Transverse colon (tissue), 4 donors: ENCODE results near the gene MANEAL. TPM values are rescaled to one million over a fixed set of nuclear protein-coding genes. Genes with fewer than 3 reads are reported as not detected.
A peak's percentile ranks its signal among the peaks of the same experiment; 100 is the strongest.

Experiments
- DNase-seq: peaks from one replicate; pipeline ENCODE4 v3.0.0-alpha.2; 2019
- H3K27ac ChIP-seq, 4 donors: fragments of 200-600 bp; sonication (generic); 2 replicates each; pipeline ENCODE4 v1.5.1; 2016 to 2018; ENCODE audit warnings: inconsistent platforms in 4 of 4
- H3K27me3 ChIP-seq: fragments of 200-600 bp; sonication (generic); 2 replicates; pipeline ENCODE4 v1.5.1; 2017; ENCODE audit warnings: inconsistent platforms
- H3K36me3 ChIP-seq, 4 donors: fragments of 200-600 bp; sonication (generic); 2 replicates each; pipeline ENCODE4 v1.5.1; 2017 to 2019; ENCODE audit warnings: inconsistent platforms in 4 of 4
- H3K4me1 ChIP-seq, 4 donors: fragments of 200-600 bp; sonication (generic); 2 replicates each; pipeline ENCODE4 v1.5.1; 2017 to 2020; ENCODE audit warnings: inconsistent platforms in 4 of 4
- H3K4me3 ChIP-seq, 4 donors: fragments of 200-600 bp; sonication (generic); 1 replicate in 1 of 4; 2 replicates in 3 of 4; pipeline versions ENCODE4 v1.5.1 to v1.6.1; 2017 to 2019; ENCODE audit warnings: inconsistent platforms in 4 of 4
- H3K9me3 ChIP-seq, 2 donors: fragments of 200-600 bp; sonication (generic); 2 replicates each; pipeline ENCODE4 v1.5.1; 2017 to 2019; ENCODE audit warnings: inconsistent platforms in 2 of 2
- CTCF ChIP-seq, 5 experiments: fragments of 200-600 bp in 3 of 5; fragments of 450-650 bp in 2 of 5; sonication (generic) in 3 of 5; IDR thresholded peaks; 1 replicate in 2 of 5; 2 replicates in 3 of 5; pipeline ENCODE4 v1.5.1; 2016 to 2017; ENCODE audit warnings: antibody characterized with exemption in 5 of 5, inconsistent platforms in 3 of 5, mild to moderate bottlenecking in 2 of 5, moderate library complexity in 1 of 5
- EP300 ChIP-seq: sonication (generic); formaldehyde crosslinking; IDR thresholded peaks from one replicate; pipeline ENCODE4 v1.6.1; 2017; ENCODE audit warnings: antibody characterized with exemption, low read depth
- POLR2A ChIP-seq: fragments of 450-650 bp; IDR thresholded peaks from one replicate; pipeline ENCODE4 v1.6.1; 2016; ENCODE audit warnings: antibody characterized with exemption, mild to moderate bottlenecking, moderate library complexity
- POLR2AphosphoS5 ChIP-seq, 3 donors: sonication (generic); formaldehyde crosslinking; IDR thresholded peaks; one replicate each; pipeline ENCODE4 v1.6.1; 2016; ENCODE audit warnings: antibody characterized with exemption in 3 of 3
- WGBS, 2 donors: methylation state at CpG; one replicate each; pipeline ENCODE4 v1.1.5; 2018; ENCODE audit warnings: low coverage in 1 of 2; 5-methylcytosine and 5-hydroxymethylcytosine counted together
- in situ Hi-C, 4 donors: fragments of 200-750 bp; cut with MboI; loops; one replicate each; pipeline versions ENCODE4 v1.15.0 to v1.15.1; 2017; ENCODE audit warnings: low sequenced_read_pairs in 3 of 4, low pct_ligation_motif_present in 1 of 4, low pct_unique_long_range_greater_than_20kb in 1 of 4
- intact Hi-C: fragments of 100-400 bp; cut with DNase I; formaldehyde crosslinking; loops from one replicate; pipeline ENCODE4 v1.15.1; 2023; ENCODE audit warnings: low total_unique reads
- total RNA-seq, 4 donors: library from RNA; depleted of rRNA; stranded (reverse); fragments of >200 nt; gene quantifications; one replicate each; pipeline ENCODE4 v1.1.0, GENCODE V29; 2016

MANEAL gene
- total RNA-seq, 4 donors from 2014 or later: 1.1 to 9.6 (median 5.7) TPM

- peak overlapping the region in 1 of 4 donors; percentile 97 for H3K27ac ChIP-seq
These were observed 16.3 kb downstream of the MANEAL start for GRCh38 chr1:37809942-37810341.

DNA sequence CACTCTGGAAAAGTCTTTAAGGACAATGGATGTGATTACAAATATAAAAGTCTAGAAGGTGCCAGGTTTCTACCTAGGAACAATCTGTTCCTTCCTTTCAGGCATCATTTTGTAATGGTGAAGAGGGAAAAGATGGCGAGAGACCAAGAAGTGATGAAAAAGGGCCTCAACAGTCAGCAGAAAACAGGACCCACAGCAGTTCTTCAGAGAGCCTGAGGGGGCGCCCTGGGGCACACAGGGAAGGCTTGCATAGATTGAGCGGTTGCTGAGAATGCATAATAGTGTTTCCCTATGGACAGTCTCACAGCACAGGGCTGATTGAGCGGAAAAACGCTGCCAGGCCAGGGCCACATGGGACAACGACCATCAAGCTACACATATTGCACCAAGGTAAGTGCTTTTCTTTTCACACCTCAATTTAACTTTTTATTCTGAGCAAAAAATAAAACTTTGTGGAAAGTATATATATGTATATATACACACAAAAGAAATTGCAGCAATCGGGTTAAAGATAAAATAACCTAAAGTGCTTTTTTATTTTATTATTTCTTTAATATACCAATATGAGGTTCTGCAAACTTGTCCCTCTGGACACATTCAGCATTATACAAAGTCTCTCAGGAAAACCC is 17.5 kb downstream of the MANEAL start:
- Histone ChIP-seq H3K27me3 (no peaks in the 10 kb centered on the region), H3K4me1 (peaks cover 12 to 32% (median 20%) of the 10 kb centered on the region in 4 donors), H3K27ac (no peak overlapping the region), H3K9me3 (no peaks in the 10 kb centered on the region), H3K4me3 (no peak overlapping the region), H3K36me3 (peaks cover 0 to 17% (median 4%) of the 10 kb centered on the region in 4 donors)
- in situ Hi-C loops (no loop called here), intact Hi-C loops (loop anchor here (5.0 kb wide), 1 partner anchor 299 kb away; the partner anchor contains the start of gene MEAF6)
- WGBS, 2 donors: 32 to 38% methylated on average over 5 to 7 of the region's 7 CpGs
- DNase-seq: peak; percentile 74
- TF ChIP-seq POLR2A (no peak), CTCF (IDR thresholded peaks at IDR 0.05) (peak; percentile 74 to 87 (median 81))

More at GRCh38 chr1:37809942-37810341, 16.3 kb downstream of the MANEAL start:
- no peak for TF ChIP-seq POLR2AphosphoS5 (IDR thresholded peaks at IDR 0.05)
- TF ChIP-seq CTCF (IDR thresholded peaks at IDR 0.05): no peak
- no peak for TF ChIP-seq EP300
- no peak for TF ChIP-seq POLR2A
- Histone ChIP-seq H3K4me3 (no peak overlapping the region), H3K9me3 (no peaks in the 10 kb centered on the region), H3K36me3 (peaks cover 0 to 17% (median 7%) of the 10 kb centered on the region in 4 donors), H3K4me1 (peaks cover 12 to 34% (median 20%) of the 10 kb centered on the region in 4 donors), H3K27me3 (no peaks in the 10 kb centered on the region)
- in situ Hi-C loops (loop anchor here in 1 of 4 donors (5.0 kb wide), 1 partner anchor 52 kb away; no protein-coding TSS in a partner anchor), intact Hi-C loops (loop anchor here (5.0 kb wide), 1 partner anchor 298 kb away; the partner anchor contains the start of gene MEAF6)
- no peak for DNase-seq
- WGBS, 2 donors: 52 to 88% methylated on average over 1 to 2 of the region's 2 CpGs

DNA sequence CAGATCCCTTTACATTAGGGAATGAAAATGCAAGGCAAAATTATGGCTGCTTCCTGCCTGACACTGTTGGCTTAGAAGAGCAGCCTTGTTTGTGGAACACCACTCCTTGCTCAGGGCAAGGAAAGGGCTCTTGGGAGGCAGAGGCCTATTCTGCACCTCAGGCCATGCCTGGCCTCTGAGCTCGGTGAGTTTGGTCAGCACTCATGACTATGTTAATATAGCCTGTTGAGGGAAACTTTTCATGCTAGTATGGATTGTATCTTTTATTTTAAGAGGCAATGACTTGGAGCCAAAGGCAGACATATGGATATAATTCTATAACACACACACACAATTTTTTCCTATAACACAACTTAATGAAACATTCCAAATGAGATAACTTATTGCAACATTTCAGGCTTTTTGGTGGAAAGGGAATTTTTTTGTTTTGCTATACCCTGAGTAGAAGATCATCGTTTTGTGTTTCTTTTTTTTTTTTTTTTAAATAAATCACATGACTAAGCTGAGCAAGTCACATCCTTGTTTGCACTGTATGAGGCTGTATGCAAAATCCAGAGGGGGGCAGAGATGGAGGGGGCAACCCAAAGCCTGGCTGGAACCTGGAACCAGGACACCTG is 20.0 kb downstream of the MANEAL start:
- no peak for DNase-seq
- intact Hi-C loops: loop anchor here (5.0 kb wide), 1 partner anchor 301 kb away; the partner anchor contains the start of gene MEAF6
- no peak overlapping the region for H3K27ac ChIP-seq
- no peaks in the 10 kb centered on the region for H3K27me3 ChIP-seq
- peaks cover 5 to 26% (median 8%) of the 10 kb centered on the region in 4 donors for H3K4me1 ChIP-seq
- 65 to 79% methylated on average over 1 to 2 of the region's 2 CpGs for WGBS, 2 donors
- peaks cover 0 to 21% (median 6%) of the 10 kb centered on the region in 4 donors for H3K36me3 ChIP-seq
- in situ Hi-C loops: no loop called here
- no peak overlapping the region for H3K4me3 ChIP-seq
- TF ChIP-seq CTCF (IDR thresholded peaks at IDR 0.05) (no peak), EP300 (no peak), POLR2A (no peak), POLR2AphosphoS5 (IDR thresholded peaks at IDR 0.05) (no peak)
- no peaks in the 10 kb centered on the region for H3K9me3 ChIP-seq

GRCh38 chr1:37814252-37814651 is 20.6 kb downstream of the MANEAL start:
- WGBS, 2 donors: 92 to 100% methylated on average over 2 to 7 of the region's 7 CpGs
- no peak overlapping the region for H3K4me3 ChIP-seq
- intact Hi-C loops: loop anchor here (5.0 kb wide), 1 partner anchor 302 kb away; the partner anchor contains the start of gene MEAF6
- no peaks in the 10 kb centered on the region for H3K9me3 ChIP-seq
- in situ Hi-C loops: no loop called here
- H3K4me1 ChIP-seq: peaks cover 1 to 20% (median 2%) of the 10 kb centered on the region in 4 donors
- TF ChIP-seq EP300: no peak
- TF ChIP-seq POLR2AphosphoS5 (IDR thresholded peaks at IDR 0.05): no peak
- no peak for TF ChIP-seq CTCF (IDR thresholded peaks at IDR 0.05)
- TF ChIP-seq POLR2A: no peak
- DNase-seq: no peak
- H3K27me3 ChIP-seq: no peaks in the 10 kb centered on the region
- no peak overlapping the region for H3K27ac ChIP-seq
- peaks cover 0 to 21% (median 6%) of the 10 kb centered on the region in 4 donors for H3K36me3 ChIP-seq
